Fibroblast of lung (primary cell): ENCODE measurements around the gene GNB3. TPM values are rescaled to one million over a fixed set of nuclear protein-coding genes. Genes with fewer than 3 reads are reported as not detected.

Source experiments
- DNase-seq, 2 donors: peaks; one replicate each; pipeline versions ENCODE4 v3.0.0 to v3.0.0-alpha.2; 2010; ENCODE audit warnings: low read depth in 2 of 2
- H2AFZ ChIP-seq: 2 replicates; pipeline ENCODE4 v1.5.1; 2012; ENCODE audit warnings: low read length, control low read depth, inconsistent platforms
- H3K27ac ChIP-seq: 2 replicates; pipeline ENCODE4 v1.5.1; 2011; ENCODE audit warnings: low read length, control low read depth; ENCODE audit not compliant: insufficient read depth
- H3K27me3 ChIP-seq: 2 replicates; pipeline ENCODE4 v1.5.1; 2011; ENCODE audit warnings: mild to moderate bottlenecking, low read length; ENCODE audit not compliant: control insufficient read depth, insufficient read depth
- H3K36me3 ChIP-seq: 2 replicates; pipeline ENCODE4 v1.5.1; 2011; ENCODE audit warnings: low read length; ENCODE audit not compliant: control insufficient read depth, insufficient read depth
- H3K4me1 ChIP-seq: 2 replicates; pipeline ENCODE4 v1.5.1; 2011; ENCODE audit warnings: low read length; ENCODE audit not compliant: control insufficient read depth, insufficient read depth; ENCODE audit errors: extremely low read depth
- H3K4me2 ChIP-seq: 2 replicates; pipeline ENCODE4 v1.5.1; 2011; ENCODE audit warnings: low read length, control low read depth; ENCODE audit not compliant: insufficient read depth; ENCODE audit errors: extremely low read depth
- H3K4me3 ChIP-seq, 4 experiments: fragments of 200-600 bp in 1 of 4; sonication (generic) in 1 of 4; replicated peaks in 1 of 4; 2 replicates each; pipeline ENCODE4 v1.5.1; 2011 to 2016; ENCODE audit warnings: low read length in 4 of 4, low read depth in 3 of 4, mild to moderate bottlenecking in 3 of 4, control low read depth in 2 of 4, inconsistent platforms in 1 of 4, mixed read lengths in 1 of 4; ENCODE audit not compliant: insufficient read depth in 1 of 4; ENCODE audit errors: control extremely low read depth in 1 of 4
- H3K79me2 ChIP-seq: 2 replicates; pipeline ENCODE4 v1.5.1; 2012; ENCODE audit warnings: mild to moderate bottlenecking, low read length, inconsistent platforms; ENCODE audit not compliant: control insufficient read depth, insufficient read depth
- H3K9ac ChIP-seq: 2 replicates; pipeline ENCODE4 v1.5.1; 2011; ENCODE audit warnings: mild to moderate bottlenecking, low read length, control low read depth; ENCODE audit not compliant: insufficient read depth
- H3K9me3 ChIP-seq: 2 replicates; pipeline ENCODE4 v1.5.1; 2012; ENCODE audit warnings: low read depth, low read length; ENCODE audit not compliant: control insufficient read depth, insufficient read depth
- H4K20me1 ChIP-seq: 2 replicates; pipeline ENCODE4 v1.5.1; 2011; ENCODE audit warnings: low read length; ENCODE audit not compliant: control insufficient read depth, insufficient read depth; ENCODE audit errors: extremely low read depth
- CTCF ChIP-seq, 2 donors: IDR thresholded peaks in 1 of 2; conservative IDR thresholded peaks in 1 of 2; 1 replicate in 1 of 2; 2 replicates in 1 of 2; pipeline ENCODE4 v1.5.1; 2011 to 2012; ENCODE audit warnings: low read length in 2 of 2, control low read depth in 1 of 2, inconsistent platforms in 1 of 2, low read depth in 1 of 2, mild to moderate bottlenecking in 1 of 2
- EZH2 ChIP-seq: IDR thresholded peaks from 2 replicates; pipeline ENCODE4 v1.5.1; 2012; ENCODE audit warnings: low read length, control low read depth, mild to moderate bottlenecking; ENCODE audit errors: missing control alignments
- polyA plus RNA-seq, 2 donors: library from polyadenylated mRNA; depleted of rRNA in 1 of 2; stranded (reverse) in 1 of 2; unstranded in 1 of 2; fragments of >200 nt; gene quantifications; 2 replicates each; pipeline ENCODE4 v1.2.1, GENCODE V29; 2011 to 2012; ENCODE audit warnings: missing spikeins in 1 of 2
- total RNA-seq: library from RNA; depleted of rRNA; stranded (reverse); fragments of >200 nt; gene quantifications from 2 replicates; pipeline ENCODE4 v1.2.1, GENCODE V29; 2014

Gene GNB3
- total and polyA plus RNA-seq, 2 donors (not counting 1 experiment from before 2014, with no cell fraction given): 1.7 to 2.7 TPM

- H3K79me2 ChIP-seq: peaks cover 26% of the 10 kb centered on the region
- H3K36me3 ChIP-seq: peaks cover 25% of the 10 kb centered on the region
- H3K4me1 ChIP-seq: peaks cover 10% of the 10 kb centered on the region
- H2AFZ ChIP-seq: no peak overlapping the region
- no peak overlapping the region for H3K4me2 ChIP-seq
- H3K27me3 ChIP-seq: no peaks in the 10 kb centered on the region
- H3K9ac ChIP-seq: no peak overlapping the region
- H3K4me3 ChIP-seq: no peak overlapping the region
- DNase-seq: no peak
- TF ChIP-seq CTCF (conservative IDR thresholded peaks at IDR 0.05 in 1 of 2, IDR thresholded peaks at IDR 0.05 in 1 of 2; ENCODE audit: low read depth in 1 of 2, low read length in 2 of 2): no peak
- TF ChIP-seq EZH2: no peak
- no peak overlapping the region for H3K27ac ChIP-seq
- no peaks in the 10 kb centered on the region for H3K9me3 ChIP-seq
- no peaks in the 10 kb centered on the region for H4K20me1 ChIP-seq
These were observed 9.7 kb upstream of the GNB3 start for GRCh38 chr12:6830999-6831398.

- H3K9ac ChIP-seq: no peak overlapping the region
- H4K20me1 ChIP-seq: no peaks in the 10 kb centered on the region
- DNase-seq: no peak
- peaks cover 24% of the 10 kb centered on the region for H3K36me3 ChIP-seq
- H3K4me1 ChIP-seq: peaks cover 10% of the 10 kb centered on the region
- no peak overlapping the region for H3K4me2 ChIP-seq
- no peaks in the 10 kb centered on the region for H3K9me3 ChIP-seq
- no peak overlapping the region for H3K27ac ChIP-seq
- no peak overlapping the region for H3K4me3 ChIP-seq
- TF ChIP-seq EZH2: no peak
- no peak for TF ChIP-seq CTCF (conservative IDR thresholded peaks at IDR 0.05 in 1 of 2, IDR thresholded peaks at IDR 0.05 in 1 of 2; ENCODE audit: low read depth in 1 of 2, low read length in 2 of 2)
- peaks cover 26% of the 10 kb centered on the region for H3K79me2 ChIP-seq
- no peak overlapping the region for H2AFZ ChIP-seq
- no peaks in the 10 kb centered on the region for H3K27me3 ChIP-seq
These were observed 9.2 kb upstream of the GNB3 start for GRCh38 chr12:6831450-6831995.

- Histone ChIP-seq H4K20me1 (no peaks in the 10 kb centered on the region), H3K9ac (no peak overlapping the region), H3K9me3 (no peaks in the 10 kb centered on the region), H3K36me3 (peaks cover 27% of the 10 kb centered on the region), H3K27me3 (no peaks in the 10 kb centered on the region), H3K79me2 (peaks cover 26% of the 10 kb centered on the region), H3K27ac (no peak overlapping the region), H3K4me3 (no peak overlapping the region), H3K4me1 (peaks cover 7% of the 10 kb centered on the region), H3K4me2 (no peak overlapping the region), H2AFZ (no peak overlapping the region)
- TF ChIP-seq EZH2 (no peak), CTCF (conservative IDR thresholded peaks at IDR 0.05 in 1 of 2, IDR thresholded peaks at IDR 0.05 in 1 of 2; ENCODE audit: low read depth in 1 of 2, low read length in 2 of 2) (no peak)
- no peak for DNase-seq
These were observed 8.6 kb upstream of the GNB3 start for GRCh38 chr12:6832125-6832524.
